Thyroid gland (tissue), 4 donors: Measurements from ENCODE around the gene ARID4B.

Experiments
- CTCF ChIP-seq, 6 experiments: fragments of 200-600 bp in 3 of 6; fragments of 450-650 bp in 3 of 6; sonication (generic) in 3 of 6; IDR thresholded peaks; one replicate each; pipeline ENCODE4 v1.5.1; 2016 to 2019; ENCODE audit warnings: antibody characterized with exemption in 6 of 6, mild to moderate bottlenecking in 2 of 6, inconsistent platforms in 1 of 6, moderate library complexity in 1 of 6
- POLR2A ChIP-seq, 2 donors: fragments of 450-650 bp; IDR thresholded peaks; one replicate each; pipeline ENCODE4 v1.6.1; 2017; ENCODE audit warnings: antibody characterized with exemption in 2 of 2, mild to moderate bottlenecking in 2 of 2, moderate library complexity in 1 of 2

- no peak for TF ChIP-seq CTCF (IDR thresholded peaks at IDR 0.05)
- TF ChIP-seq POLR2A (IDR thresholded peaks at IDR 0.05) = no peak
Observed at GRCh38 chr1:235341334-235341733, 13.4 kb upstream of the ARID4B start.
